Vagina (tissue), 2 donors: ENCODE measurements around the gene LMO3.

ENCODE experiments used
- CTCF ChIP-seq, 3 experiments: fragments of 450-650 bp in 2 of 3; fragments of 200-600 bp in 1 of 3; sonication (generic) in 1 of 3; IDR thresholded peaks; one replicate each; pipeline ENCODE4 v1.5.1; 2017 to 2019; ENCODE audit warnings: antibody characterized with exemption in 3 of 3, mild to moderate bottlenecking in 2 of 3, moderate library complexity in 2 of 3
- POLR2AphosphoS5 ChIP-seq, 2 donors: sonication (generic); formaldehyde crosslinking; IDR thresholded peaks; one replicate each; pipeline ENCODE4 v1.9.0; 2017; ENCODE audit warnings: antibody characterized with exemption in 2 of 2, mild to moderate bottlenecking in 2 of 2, low read depth in 1 of 2; ENCODE audit not compliant: insufficient read depth in 1 of 2

GRCh38 chr12:16545836-16546235 is 60.1 kb downstream of the LMO3 start:
- TF ChIP-seq CTCF (IDR thresholded peaks at IDR 0.05) (no peak), POLR2AphosphoS5 (IDR thresholded peaks at IDR 0.05; ENCODE audit: insufficient read depth in 1 of 2, low read depth in 1 of 2) (no peak)
